CD14-positive monocyte (primary cell): ENCODE results near the gene FAM193A. TPM values are rescaled to one million over a fixed set of nuclear protein-coding genes. Genes with fewer than 3 reads are reported as not detected.

Experiments
- DNase-seq, 3 donors: peaks; one replicate each; pipeline ENCODE4 v3.0.0-alpha.2; 2011 to 2022
- H2AFZ ChIP-seq: 2 replicates; pipeline ENCODE4 v1.6.0; 2012; ENCODE audit warnings: mild to moderate bottlenecking, low read depth, low read length, inconsistent platforms; ENCODE audit not compliant: insufficient read depth, poor library complexity, severe bottlenecking
- H3K27ac ChIP-seq, 2 donors: 1 replicate in 1 of 2; 2 replicates in 1 of 2; pipeline ENCODE4 v1.5.1; 2012 to 2013; ENCODE audit warnings: low read length in 2 of 2, control low read depth in 1 of 2, inconsistent platforms in 1 of 2, low read depth in 1 of 2, mild to moderate bottlenecking in 1 of 2
- H3K27me3 ChIP-seq, 2 donors: one replicate each; pipeline versions ENCODE4 v1.6.0 to v1.6.1; 2011 to 2013; ENCODE audit warnings: low read length in 2 of 2; ENCODE audit not compliant: control insufficient read depth in 2 of 2, insufficient read depth in 2 of 2
- H3K36me3 ChIP-seq, 2 donors: replicated peaks in 1 of 2; 1 replicate in 1 of 2; 2 replicates in 1 of 2; pipeline versions ENCODE4 v1.5.1 to v1.6.1; 2012 to 2013; ENCODE audit warnings: low read length in 2 of 2, control low read depth in 1 of 2, inconsistent platforms in 1 of 2, mild to moderate bottlenecking in 1 of 2; ENCODE audit not compliant: insufficient read depth in 2 of 2, control insufficient read depth in 1 of 2
- H3K4me1 ChIP-seq, 2 donors: 1 replicate in 1 of 2; 2 replicates in 1 of 2; pipeline versions ENCODE4 v1.5.1 to v1.6.1; 2012 to 2013; ENCODE audit warnings: low read length in 2 of 2, control low read depth in 1 of 2, inconsistent platforms in 1 of 2, mild to moderate bottlenecking in 1 of 2, moderate library complexity in 1 of 2; ENCODE audit not compliant: insufficient read depth in 2 of 2, control insufficient read depth in 1 of 2
- H3K4me2 ChIP-seq: replicated peaks from 2 replicates; pipeline ENCODE3; 2012; ENCODE audit warnings: low read length, moderate library complexity, mild to moderate bottlenecking; ENCODE audit not compliant: poor library complexity, severe bottlenecking; ENCODE audit errors: extremely low read depth
- H3K4me3 ChIP-seq, 3 experiments: fragments of 200-600 bp in 1 of 3; sonication (generic) in 1 of 3; replicated peaks in 1 of 3; 1 replicate in 2 of 3; 2 replicates in 1 of 3; pipeline ENCODE4 v1.5.1; 2011 to 2013; ENCODE audit warnings: low read length in 3 of 3, mild to moderate bottlenecking in 3 of 3, control low read depth in 2 of 3, low read depth in 2 of 3, inconsistent platforms in 1 of 3, moderate library complexity in 1 of 3
- H3K79me2 ChIP-seq: 2 replicates; pipeline ENCODE4 v1.6.0; 2012; ENCODE audit warnings: mild to moderate bottlenecking, control low read depth, inconsistent platforms, low read length, moderate library complexity; ENCODE audit not compliant: insufficient read depth
- H3K9ac ChIP-seq: 2 replicates; pipeline ENCODE4 v1.6.0; 2017; ENCODE audit warnings: low read length, mild to moderate bottlenecking; ENCODE audit not compliant: insufficient read depth, poor library complexity, severe bottlenecking
- H3K9me3 ChIP-seq, 2 donors: replicated peaks in 1 of 2; 1 replicate in 1 of 2; 2 replicates in 1 of 2; pipeline versions ENCODE4 v1.5.1 to v1.6.1; 2012 to 2013; ENCODE audit warnings: low read length in 2 of 2, control low read depth in 1 of 2; ENCODE audit not compliant: control insufficient read depth in 1 of 2, insufficient read depth in 1 of 2
- H4K20me1 ChIP-seq: 2 replicates; pipeline ENCODE4 v1.6.0; 2012; ENCODE audit warnings: mild to moderate bottlenecking, low read length, control low read depth, moderate library complexity; ENCODE audit not compliant: insufficient read depth
- H3K27ac Mint-ChIP-seq, 7 donors: one replicate each; pipeline ENCODE4 v1.8.0; 2020; ENCODE audit warnings: mild to moderate bottlenecking in 7 of 7, mixed read lengths in 7 of 7, moderate library complexity in 6 of 7, inconsistent platforms in 2 of 7
- H3K27me3 Mint-ChIP-seq, 3 donors: one replicate each; pipeline ENCODE4 v1.8.0; 2021 to 2022; ENCODE audit warnings: low read depth in 3 of 3, mild to moderate bottlenecking in 3 of 3, mixed read lengths in 3 of 3, moderate library complexity in 3 of 3, inconsistent platforms in 1 of 3
- H3K36me3 Mint-ChIP-seq, 2 donors: one replicate each; pipeline ENCODE4 v1.8.0; 2020; ENCODE audit warnings: mixed read lengths in 2 of 2, inconsistent platforms in 1 of 2, mild to moderate bottlenecking in 1 of 2
- H3K4me1 Mint-ChIP-seq: one replicate; pipeline ENCODE4 v1.8.0; 2020; ENCODE audit warnings: mild to moderate bottlenecking, mixed read lengths
- H3K4me3 Mint-ChIP-seq, 2 donors: one replicate each; pipeline ENCODE4 v1.8.0; 2020; ENCODE audit warnings: mild to moderate bottlenecking in 2 of 2, mixed read lengths in 2 of 2, moderate library complexity in 1 of 2
- H3K9me3 Mint-ChIP-seq, 7 donors: one replicate each; pipeline ENCODE4 v1.8.0; 2020 to 2022; ENCODE audit warnings: mixed read lengths in 7 of 7, mild to moderate bottlenecking in 6 of 7, moderate library complexity in 6 of 7, inconsistent platforms in 2 of 7
- CTCF ChIP-seq: fragments of 200-600 bp; IDR thresholded peaks from one replicate; pipeline ENCODE4 v1.8.0; 2022; ENCODE audit warnings: antibody characterized with exemption, mild to moderate bottlenecking
- WGBS: methylation state at CpG from one replicate; pipeline ENCODE4 v1.1.5; 2013; ENCODE audit warnings: missing lambda C conversion rate; ENCODE audit not compliant: insufficient coverage; 5-methylcytosine and 5-hydroxymethylcytosine counted together
- intact Hi-C, 2 donors: fragments of 100-400 bp; cut with micrococcal nuclease; formaldehyde crosslinking; loops; one replicate each; pipeline versions ENCODE4 v1.15.0 to v1.15.1; 2023
- polyA plus RNA-seq, 3 donors: library from polyadenylated mRNA; depleted of rRNA in 1 of 3; unstranded in 2 of 3; stranded (reverse) in 1 of 3; fragments of 300-500 nt in 2 of 3; fragments of >200 nt in 1 of 3; fragmentation: Illumina TruSeq in 2 of 3; gene quantifications; 1 replicate in 2 of 3; 2 replicates in 1 of 3; pipeline ENCODE4 v1.2.3, GENCODE V29; 2012 to 2021

Gene FAM193A
- polyA plus RNA-seq, 3 donors: 0.66 to 11.8 (median 0.82) TPM

DNA sequence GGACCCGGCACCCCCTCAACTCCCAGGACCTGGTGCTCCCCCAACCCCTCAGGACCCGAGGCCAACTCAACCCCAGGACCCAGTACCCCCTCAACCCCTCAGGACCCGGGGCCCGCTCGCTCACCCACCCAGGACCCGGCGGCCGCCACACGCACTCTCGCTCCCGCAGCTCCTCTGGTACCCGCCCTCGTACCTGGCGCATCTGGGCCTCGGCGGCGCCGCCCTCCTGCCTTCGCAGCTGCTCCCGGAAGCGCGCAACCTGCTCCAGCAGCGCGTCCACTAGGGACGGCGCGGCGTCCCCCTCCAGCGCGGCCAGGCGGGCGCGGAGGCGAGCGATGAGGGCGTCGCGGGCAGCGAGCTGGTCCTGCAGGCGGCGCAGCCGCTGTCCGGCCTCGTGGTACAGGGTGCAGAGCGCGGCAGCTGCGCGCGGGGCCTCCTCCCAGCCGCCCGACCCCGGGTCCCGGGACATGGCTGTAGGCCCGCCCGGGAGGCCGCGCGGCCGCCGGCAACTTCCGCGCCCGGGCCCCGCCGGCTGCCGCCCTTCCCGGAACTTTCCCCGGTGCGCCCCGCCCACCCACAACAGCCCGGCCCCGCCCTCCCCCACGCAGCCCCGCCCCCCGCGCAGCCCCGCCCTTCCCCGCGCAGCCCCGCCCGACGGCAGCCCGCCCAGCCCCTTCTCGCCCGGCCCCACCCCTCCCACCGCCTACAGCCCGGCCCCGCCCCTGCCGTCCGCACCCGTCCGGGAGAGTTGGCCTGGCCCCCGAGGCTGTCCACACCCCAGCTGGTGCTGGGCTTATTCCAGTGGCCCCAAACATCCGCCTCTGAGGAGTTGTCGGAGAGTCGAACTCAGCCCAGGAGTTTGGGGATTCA is 219.6 kb downstream of the FAM193A start, which contains the start of gene TNIP2:
Gene TNIP2, minus strand, starts transcription at position 516 of the 870 bp plus-strand sequence. Its CDS starts 47 bp downstream, at position 469.
- Histone ChIP-seq H3K36me3 (peaks cover 7 to 15% of the 10 kb centered on the region in 2 donors), H3K4me2 (peak within 1 kb of the TSS; percentile 92), H4K20me1 (peaks cover 41% of the 10 kb centered on the region), H3K79me2 (peaks cover 47% of the 10 kb centered on the region), H2AFZ (peak within 1 kb of the TSS; percentile 83), H3K27me3 (no peaks in the 10 kb centered on the region), H3K4me1 (peaks cover 15 to 19% of the 10 kb centered on the region in 2 donors), H3K4me3 (peak within 1 kb of the TSS; percentile 67 to 92 (median 83)), H3K9ac (peak within 1 kb of the TSS; percentile 87), H3K27ac (peak within 1 kb of the TSS; percentile 23 to 80), H3K9me3 (no peaks in the 10 kb centered on the region)
- intact Hi-C loops: loop anchor here (5.0 kb wide), 4 partner anchors 41 to 514 kb away; partner anchors contain the start of genes HAUS3 (in 1 of the 2) and POLN (in 1 of the 2)
- peak; percentile 34 for TF ChIP-seq CTCF
- peaks cover 35% of the 10 kb centered on the region for H3K4me1 Mint-ChIP-seq
- peaks cover 5 to 20% of the 10 kb centered on the region in 2 donors for H3K36me3 Mint-ChIP-seq
- H3K27ac Mint-ChIP-seq: peak within 1 kb of the TSS; percentile 30 to 88 (median 66)
- peaks cover 0 to 10% (median 3%) of the 10 kb centered on the region in 3 donors for H3K27me3 Mint-ChIP-seq
- H3K4me3 Mint-ChIP-seq: peak within 1 kb of the TSS; percentile 72 to 82
- under 1% methylated on average over 59 of the region's 96 CpGs for WGBS
- DNase-seq: peak; percentile 69 to 82 (median 73)
- peaks cover 0 to 2% (median 0%) of the 10 kb centered on the region in 7 donors for H3K9me3 Mint-ChIP-seq

DNA sequence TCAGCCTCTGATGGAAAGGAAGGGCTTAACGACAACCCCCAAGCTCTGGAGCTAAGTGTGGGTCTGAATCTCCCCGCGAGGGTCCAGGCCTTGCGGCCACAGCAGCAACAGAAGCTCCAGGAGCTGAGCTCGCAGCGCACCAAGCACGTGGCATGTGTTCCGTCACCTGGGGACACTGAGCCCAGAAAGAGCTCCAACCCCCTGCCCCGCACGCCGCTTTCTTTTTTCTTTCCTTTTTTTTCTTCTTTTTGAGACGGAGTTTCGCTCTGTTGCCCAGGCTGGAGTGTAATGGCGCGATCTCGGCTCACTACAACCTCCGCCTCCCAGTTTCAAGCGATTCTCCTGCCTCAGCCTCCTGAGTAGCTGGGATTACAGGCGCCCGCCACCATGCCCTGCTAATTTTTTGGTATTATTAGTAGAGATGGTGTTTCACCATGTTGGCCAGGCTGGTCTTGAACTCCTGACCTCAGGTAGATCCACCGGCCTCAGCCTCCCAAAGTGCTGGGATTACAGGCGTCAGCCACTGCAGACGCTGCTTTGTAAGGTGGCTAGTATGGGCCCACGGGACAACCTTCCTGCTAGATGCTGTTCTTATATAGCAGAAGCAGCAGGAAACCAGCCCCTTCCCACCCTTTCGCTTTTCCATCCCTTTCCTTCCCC is 220.4 kb downstream of the FAM193A start:
- Histone ChIP-seq H3K4me3 (peak overlapping the region; percentile 13 to 71 (median 23)), H3K27me3 (no peaks in the 10 kb centered on the region), H3K9ac (no peak overlapping the region), H3K9me3 (no peaks in the 10 kb centered on the region), H3K4me2 (peak overlapping the region; percentile 89), H3K79me2 (peaks cover 41% of the 10 kb centered on the region), H2AFZ (peak overlapping the region; percentile 76), H3K27ac (peak overlapping the region in 1 of 2 donors; percentile 23), H3K36me3 (peaks cover 7 to 9% of the 10 kb centered on the region in 2 donors), H4K20me1 (peaks cover 33% of the 10 kb centered on the region), H3K4me1 (peaks cover 15 to 25% of the 10 kb centered on the region in 2 donors)
- 56% methylated on average over 14 of the region's 25 CpGs for WGBS
- Mint-ChIP-seq H3K9me3 (peaks cover 0 to 2% (median 0%) of the 10 kb centered on the region in 7 donors), H3K4me1 (peaks cover 38% of the 10 kb centered on the region), H3K4me3 (peak overlapping the region; percentile 63 to 73), H3K27ac (peak overlapping the region; percentile 30 to 82 (median 66)), H3K36me3 (peaks cover 5 to 17% of the 10 kb centered on the region in 2 donors), H3K27me3 (peaks cover 0 to 10% (median 7%) of the 10 kb centered on the region in 3 donors)
- DNase-seq: no peak
- intact Hi-C loops: loop anchor here (5.0 kb wide), 4 partner anchors 40 to 515 kb away; partner anchors contain the start of genes HAUS3 (in 1 of the 2) and POLN (in 1 of the 2)
- no peak for TF ChIP-seq CTCF
